Panc1 (cell line): ENCODE results near the gene ARL5A. TPM values are rescaled to one million over a fixed set of nuclear protein-coding genes. Genes with fewer than 3 reads are reported as not detected.

ENCODE experiments used
- ATAC-seq: fragments of 200-7000 bp; cut with Tn5 transposase; 2 replicates; pipeline ENCODE4 v1.9.1; 2020; ENCODE audit warnings: mild to moderate bottlenecking, moderate library complexity
- BruUV-seq: library from RNA; stranded (reverse); fragments of 400-500 nt; replicated peaks from 2 replicates; lab custom pipeline; 2021; lab: Mats Ljungman, UMichigan
- CTCF ChIA-PET: fragments of 300-600 bp; sonication (Branson Sonifier 250); formaldehyde crosslinking; loops from one replicate; lab custom pipeline; 2022; ENCODE audit warnings: antibody characterized with exemption; lab: Charles Lee
- POLR2A ChIA-PET: fragments of 300-600 bp; sonication (Branson Sonifier 250); formaldehyde crosslinking; loops from one replicate; lab custom pipeline; 2022; ENCODE audit warnings: antibody characterized with exemption; lab: Charles Lee
- DNase-seq: peaks from one replicate; pipeline ENCODE4 v3.0.0-alpha.2; 2010; ENCODE audit warnings: low read depth, low spot score
- H3K27ac ChIP-seq: 2 replicates; pipeline ENCODE4 v1.5.1; 2011; ENCODE audit warnings: mild to moderate bottlenecking, low read length, inconsistent platforms
- H3K27me3 ChIP-seq: fragments of 200-500 bp; sonication (Bioruptor generic); 2 replicates; pipeline ENCODE4 v1.6.0; 2014; ENCODE audit warnings: low read length, inconsistent platforms; ENCODE audit not compliant: control insufficient read depth, insufficient read depth
- H3K36me3 ChIP-seq: fragments of 200-500 bp; sonication (Bioruptor generic); 2 replicates; pipeline ENCODE4 v1.5.1; 2014; ENCODE audit warnings: inconsistent platforms, mild to moderate bottlenecking, low read length, moderate library complexity; ENCODE audit not compliant: control insufficient read depth, insufficient read depth
- H3K4me1 ChIP-seq: 2 replicates; pipeline ENCODE4 v1.5.1; 2011; ENCODE audit warnings: inconsistent platforms, mild to moderate bottlenecking, low read length, moderate library complexity; ENCODE audit not compliant: control insufficient read depth, insufficient read depth
- H3K4me3 ChIP-seq, 2 experiments: 2 replicates each; pipeline ENCODE4 v1.5.1; 2011 to 2012; ENCODE audit warnings: low read depth in 2 of 2, low read length in 2 of 2, mild to moderate bottlenecking in 2 of 2, inconsistent platforms in 1 of 2, moderate library complexity in 1 of 2
- H3K9me3 ChIP-seq: fragments of 200-500 bp; sonication (Bioruptor generic); 2 replicates; pipeline ENCODE4 v1.5.1; 2014; ENCODE audit warnings: low read depth, mild to moderate bottlenecking, inconsistent platforms, low read length, moderate library complexity; ENCODE audit not compliant: control insufficient read depth, insufficient read depth
- CTCF ChIP-seq: fragments of 450-650 bp; IDR thresholded peaks from 2 replicates; pipeline ENCODE4 v1.5.1; 2017; ENCODE audit warnings: mild to moderate bottlenecking
- POLR2AphosphoS5 ChIP-seq: IDR thresholded peaks from 2 replicates; pipeline ENCODE4 v1.6.1; 2012; ENCODE audit warnings: mild to moderate bottlenecking, low read depth, low read length, moderate library complexity
- REST ChIP-seq, 2 experiments: IDR thresholded peaks; 2 replicates each; pipeline ENCODE4 v1.6.1; 2011 to 2012; ENCODE audit warnings: low read depth in 2 of 2, control low read depth in 1 of 2, low read length in 1 of 2, mild to moderate bottlenecking in 1 of 2, moderate library complexity in 1 of 2; ENCODE audit not compliant: insufficient read depth in 1 of 2
- SIN3A ChIP-seq: IDR thresholded peaks from 2 replicates; pipeline ENCODE4 v1.6.1; 2012; ENCODE audit warnings: low read depth, mild to moderate bottlenecking, low read length, moderate library complexity, borderline replicate concordance; ENCODE audit not compliant: insufficient read depth
- TCF7L2 ChIP-seq: IDR thresholded peaks from 2 replicates; pipeline ENCODE4 v1.6.1; 2011; ENCODE audit warnings: mild to moderate bottlenecking, low read depth, low read length, inconsistent platforms
- in situ Hi-C: cut with HindIII; loops from 2 replicates; pipeline ENCODE4 v1.10.0; 2016; ENCODE audit warnings: low sequenced_read_pairs, low pct_unique_long_range_greater_than_20kb
- intact Hi-C: fragments of 100-400 bp; cut with micrococcal nuclease; formaldehyde crosslinking; loops from one replicate; pipeline ENCODE4 v1.10.0; 2022; ENCODE audit not compliant: unreplicated experiment
- total RNA-seq: library from RNA; stranded (reverse); gene quantifications from one replicate; pipeline ENCODE4 v1.2.1, GENCODE V29; 2021; ENCODE audit not compliant: unreplicated experiment

Gene ARL5A
- total RNA-seq, 1 experiment from 2014 or later = 47.5 TPM

- TF ChIP-seq POLR2AphosphoS5 = no peak
- no peak for TF ChIP-seq SIN3A
- TF ChIP-seq TCF7L2 = no peak
- TF ChIP-seq REST (IDR thresholded peaks at IDR 0.05; ENCODE audit: insufficient read depth in 1 of 2, low read depth in 2 of 2, low read length in 1 of 2) = no peak
- TF ChIP-seq CTCF = no peak
- Histone ChIP-seq H3K27me3 (peaks cover 3% of the 10 kb centered on the region; the same call in 1 of the 2 replicates), H3K9me3 (no peaks in the 10 kb centered on the region), H3K4me3 (no peak overlapping the region), H3K27ac (no peak overlapping the region), H3K4me1 (peaks cover 12% of the 10 kb centered on the region), H3K36me3 (peaks cover 2% of the 10 kb centered on the region; the same call in 1 of the 2 replicates)
- POLR2A ChIA-PET = no interaction called here
- BruUV-seq = no TSS peak
- ATAC-seq (no peak), DNase-seq (no peak)
- CTCF ChIA-PET = no interaction called here
- intact Hi-C loops (no loop called here), in situ Hi-C loops (no loop called here)
These were observed 2.7 kb upstream of the ARL5A start for GRCh38 chr2:151830961-151831360.

GRCh38 chr2:151828890-151829324 is 686 bp upstream of the ARL5A start:
- DNase-seq (no peak), ATAC-seq (no peak)
- no TSS peak for BruUV-seq
- H3K27ac ChIP-seq = peak overlapping the region; percentile 84
- TF ChIP-seq CTCF = no peak
- no peak for TF ChIP-seq POLR2AphosphoS5
- TF ChIP-seq SIN3A = no peak
- intact Hi-C loops (no loop called here), in situ Hi-C loops (no loop called here)
- POLR2A ChIA-PET = no interaction called here
- H3K9me3 ChIP-seq = no peaks in the 10 kb centered on the region
- CTCF ChIA-PET = no interaction called here
- H3K36me3 ChIP-seq = peaks cover 2% of the 10 kb centered on the region; the same call in 1 of the 2 replicates
- no peaks in the 10 kb centered on the region; the same call in 1 of the 2 replicates for H3K27me3 ChIP-seq
- peak overlapping the region; percentile 83 to 99 for H3K4me3 ChIP-seq
- H3K4me1 ChIP-seq = peaks cover 28% of the 10 kb centered on the region
